Esophagus muscularis mucosa (tissue), 4 donors: Measurements from ENCODE around the gene ZNF260. TPM values are rescaled to one million over a fixed set of nuclear protein-coding genes. Genes with fewer than 3 reads are reported as not detected.
A peak's percentile ranks its signal among the peaks of the same experiment; 100 is the strongest.

Source experiments
- DNase-seq: peaks from one replicate; pipeline ENCODE4 v3.0.0-alpha.2; 2017; ENCODE audit errors: extremely low spot score
- H3K27ac ChIP-seq, 4 donors: fragments of 200-600 bp; sonication (generic); replicated peaks in 1 of 4; 1 replicate in 3 of 4; 2 replicates in 1 of 4; pipeline ENCODE4 v1.5.1; 2016 to 2019; ENCODE audit warnings: mild to moderate bottlenecking in 1 of 4
- H3K27me3 ChIP-seq, 4 donors: fragments of 200-600 bp; sonication (generic); one replicate each; pipeline versions ENCODE4 v1.5.1 to v1.6.0; 2016 to 2019
- H3K36me3 ChIP-seq, 4 donors: fragments of 200-600 bp; sonication (generic); one replicate each; pipeline ENCODE4 v1.5.1; 2016 to 2019
- H3K4me1 ChIP-seq, 4 donors: fragments of 200-600 bp; sonication (generic); one replicate each; pipeline ENCODE4 v1.5.1; 2016 to 2019
- H3K4me3 ChIP-seq, 4 donors: fragments of 200-600 bp; sonication (generic); 1 replicate in 2 of 4; 2 replicates in 2 of 4; pipeline ENCODE4 v1.5.1; 2016 to 2019; ENCODE audit warnings: mild to moderate bottlenecking in 4 of 4, moderate library complexity in 1 of 4
- H3K9me3 ChIP-seq, 4 donors: fragments of 200-600 bp; sonication (generic); 1 replicate in 3 of 4; 2 replicates in 1 of 4; pipeline ENCODE4 v1.5.1; 2016 to 2019
- EP300 ChIP-seq: sonication (generic); formaldehyde crosslinking; IDR thresholded peaks from one replicate; pipeline ENCODE4 v1.6.1; 2017; ENCODE audit warnings: antibody characterized with exemption
- POLR2A ChIP-seq: fragments of 450-650 bp; IDR thresholded peaks from one replicate; pipeline ENCODE4 v1.6.1; 2017; ENCODE audit warnings: antibody characterized with exemption, moderate library complexity, mild to moderate bottlenecking, low read depth
- POLR2AphosphoS5 ChIP-seq, 2 donors: sonication (generic); formaldehyde crosslinking; IDR thresholded peaks; one replicate each; pipeline ENCODE4 v1.6.1; 2017; ENCODE audit warnings: antibody characterized with exemption in 2 of 2
- WGBS: methylation state at CpG from one replicate; pipeline ENCODE4 v1.1.5; 2018; 5-methylcytosine and 5-hydroxymethylcytosine counted together
- intact Hi-C: fragments of 100-400 bp; cut with DNase I; formaldehyde crosslinking; loops from one replicate; pipeline ENCODE4 v1.15.1; 2023
- total RNA-seq, 4 donors: library from RNA; depleted of rRNA; stranded (reverse); fragments of >200 nt; gene quantifications; one replicate each; pipeline versions ENCODE4 v1.1.0 to v1.2.1, GENCODE V29; 2016
- TF ChIP-seq, protein P1 (sequence below), 3 experiments: fragments of 200-600 bp in 2 of 3; fragments of 450-650 bp in 1 of 3; sonication (generic) in 2 of 3; IDR thresholded peaks; one replicate each; pipeline ENCODE4 v1.5.1; 2017 to 2019; ENCODE audit warnings: antibody characterized with exemption in 3 of 3, mild to moderate bottlenecking in 2 of 3, moderate library complexity in 1 of 3

The ZNF260 gene
- total RNA-seq, 4 donors from 2014 or later: 7.7 to 12.4 (median 10.7) TPM

- DNase-seq: no peak
- peaks cover 0 to 9% (median 2%) of the 10 kb centered on the region in 4 donors for H3K36me3 ChIP-seq
- intact Hi-C loops: loop anchor here (5.0 to 10.0 kb wide), 3 partner anchors 39 to 294 kb away; partner anchors contain the start of gene ZNF260
- H3K9me3 ChIP-seq: no peaks in the 10 kb centered on the region
- peak overlapping the region; percentile 62 to 80 (median 72) for H3K4me3 ChIP-seq
- WGBS: 0% methylated on average over 5 of the region's 11 CpGs
- H3K27me3 ChIP-seq: no peaks in the 10 kb centered on the region
- peaks cover 9 to 25% (median 21%) of the 10 kb centered on the region in 4 donors for H3K4me1 ChIP-seq
- TF ChIP-seq EP300: no peak
- TF ChIP-seq POLR2AphosphoS5 (IDR thresholded peaks at IDR 0.05): no peak
- peak overlapping the region; percentile 90 to 97 (median 92) for H3K27ac ChIP-seq
Observed at GRCh38 chr19:36488846-36489117, 39.3 kb downstream of the ZNF260 start.

DNA sequence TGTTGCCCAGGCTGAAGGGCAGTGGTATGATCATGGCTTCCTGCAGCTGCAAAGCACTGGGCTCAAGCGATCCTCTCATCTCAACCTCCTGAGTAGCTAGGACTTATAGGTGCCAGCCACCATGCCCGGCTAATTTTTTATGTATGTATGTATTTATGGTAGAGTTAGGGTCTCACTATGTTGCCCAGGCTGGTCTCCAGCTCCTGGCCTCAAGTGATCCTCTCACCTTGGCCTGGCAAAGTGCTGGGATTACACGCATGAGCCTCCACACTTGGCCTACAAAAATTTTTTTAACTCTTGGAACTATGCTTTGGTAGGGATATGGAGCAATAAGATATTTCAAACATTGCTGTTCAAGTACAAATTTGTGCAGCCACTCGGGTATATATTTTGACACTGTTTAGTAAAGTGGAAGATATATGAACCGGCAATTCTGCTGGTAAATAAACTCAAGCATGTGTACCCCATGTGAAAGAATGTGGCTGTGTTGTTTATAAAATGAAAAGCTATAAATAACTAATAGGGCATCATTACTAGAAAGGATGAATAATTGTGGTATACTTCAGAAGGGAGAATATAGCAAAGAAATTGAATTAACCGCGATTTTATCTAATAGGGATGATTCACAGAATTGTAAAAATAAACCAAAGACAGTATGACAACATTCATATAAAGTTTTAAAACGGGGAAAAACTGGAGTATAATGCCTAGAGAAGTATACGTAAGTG is 39.8 kb downstream of the ZNF260 start:
- Histone ChIP-seq H3K27me3 (no peaks in the 10 kb centered on the region), H3K9me3 (no peaks in the 10 kb centered on the region), H3K4me3 (peak overlapping the region; percentile 62 to 80 (median 72)), H3K36me3 (peaks cover 0 to 9% (median 2%) of the 10 kb centered on the region in 4 donors), H3K27ac (peak overlapping the region; percentile 90 to 97 (median 92)), H3K4me1 (peaks cover 9 to 25% (median 21%) of the 10 kb centered on the region in 4 donors)
- intact Hi-C loops: loop anchor here (5.0 to 10.0 kb wide), 3 partner anchors 39 to 293 kb away; partner anchors contain the start of gene ZNF260
- no peak for DNase-seq
- WGBS: 49% methylated on average over 9 of the region's 9 CpGs
- TF ChIP-seq, protein P1, sequence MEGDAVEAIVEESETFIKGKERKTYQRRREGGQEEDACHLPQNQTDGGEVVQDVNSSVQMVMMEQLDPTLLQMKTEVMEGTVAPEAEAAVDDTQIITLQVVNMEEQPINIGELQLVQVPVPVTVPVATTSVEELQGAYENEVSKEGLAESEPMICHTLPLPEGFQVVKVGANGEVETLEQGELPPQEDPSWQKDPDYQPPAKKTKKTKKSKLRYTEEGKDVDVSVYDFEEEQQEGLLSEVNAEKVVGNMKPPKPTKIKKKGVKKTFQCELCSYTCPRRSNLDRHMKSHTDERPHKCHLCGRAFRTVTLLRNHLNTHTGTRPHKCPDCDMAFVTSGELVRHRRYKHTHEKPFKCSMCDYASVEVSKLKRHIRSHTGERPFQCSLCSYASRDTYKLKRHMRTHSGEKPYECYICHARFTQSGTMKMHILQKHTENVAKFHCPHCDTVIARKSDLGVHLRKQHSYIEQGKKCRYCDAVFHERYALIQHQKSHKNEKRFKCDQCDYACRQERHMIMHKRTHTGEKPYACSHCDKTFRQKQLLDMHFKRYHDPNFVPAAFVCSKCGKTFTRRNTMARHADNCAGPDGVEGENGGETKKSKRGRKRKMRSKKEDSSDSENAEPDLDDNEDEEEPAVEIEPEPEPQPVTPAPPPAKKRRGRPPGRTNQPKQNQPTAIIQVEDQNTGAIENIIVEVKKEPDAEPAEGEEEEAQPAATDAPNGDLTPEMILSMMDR (IDR thresholded peaks at IDR 0.05): no peak
- TF ChIP-seq EP300: no peak
- TF ChIP-seq POLR2AphosphoS5 (IDR thresholded peaks at IDR 0.05): no peak
- TF ChIP-seq POLR2A: no peak

GRCh38 chr19:36483653-36484052 is 44.4 kb downstream of the ZNF260 start:
- WGBS: 88% methylated on average over 6 of the region's 6 CpGs
- Histone ChIP-seq H3K4me3 (no peak overlapping the region), H3K4me1 (peaks cover 8 to 16% (median 14%) of the 10 kb centered on the region in 4 donors), H3K27me3 (no peaks in the 10 kb centered on the region), H3K9me3 (no peaks in the 10 kb centered on the region), H3K36me3 (peaks cover 0 to 15% (median 2%) of the 10 kb centered on the region in 4 donors), H3K27ac (no peak overlapping the region)
- intact Hi-C loops: loop anchor here (2.0 to 10.0 kb wide), 2 partner anchors 17 to 289 kb away; no protein-coding TSS in a partner anchor
- no peak for TF ChIP-seq POLR2AphosphoS5 (IDR thresholded peaks at IDR 0.05)
- TF ChIP-seq, protein P1 (IDR thresholded peaks at IDR 0.05): no peak
- TF ChIP-seq POLR2A: no peak
- no peak for TF ChIP-seq EP300
- DNase-seq: no peak

GRCh38 chr19:36482876-36483275 is 45.2 kb downstream of the ZNF260 start:
- H3K4me3 ChIP-seq: no peak overlapping the region
- TF ChIP-seq, protein P1 (IDR thresholded peaks at IDR 0.05): no peak
- TF ChIP-seq POLR2AphosphoS5 (IDR thresholded peaks at IDR 0.05) (no peak), POLR2A (no peak), EP300 (no peak)
- peaks cover 0 to 17% (median 2%) of the 10 kb centered on the region in 4 donors for H3K36me3 ChIP-seq
- H3K4me1 ChIP-seq: peaks cover under 1 to 8% (median 7%) of the 10 kb centered on the region in 4 donors
- H3K9me3 ChIP-seq: no peaks in the 10 kb centered on the region
- intact Hi-C loops: loop anchor here (2.0 to 10.0 kb wide), 2 partner anchors 18 to 288 kb away; no protein-coding TSS in a partner anchor
- no peak for DNase-seq
- no peaks in the 10 kb centered on the region for H3K27me3 ChIP-seq
- WGBS: 87% methylated on average over 2 of the region's 2 CpGs
- no peak overlapping the region for H3K27ac ChIP-seq

Other genes starting within 250 kb of the ZNF260 start
- gene ZFP14, start 149.1 kb downstream of the ZNF260 start, total RNA-seq: 1 to 10 TPM; 2.5 to 5.8 (median 4.1) TPM
- 1 to 10 TPM; 3.5 to 6.0 (median 5.8) TPM for gene ZFP82, start 109.6 kb downstream of the ZNF260 start, total RNA-seq
- gene ZNF566, start 38.7 kb downstream of the ZNF260 start, total RNA-seq: 10 to 100 TPM in 2 of 4 donors, 1 to 10 TPM in 2; 7.3 to 14.6 (median 9.9) TPM
- 10 to 100 TPM; 11.6 to 17.6 (median 12.7) TPM for gene ZNF529, start 45.0 kb upstream of the ZNF260 start, total RNA-seq
- 10 to 100 TPM; 17.1 to 25.7 (median 19.6) TPM for gene ZNF382, start 77.0 kb upstream of the ZNF260 start, total RNA-seq
- gene ZNF461, start 138.6 kb upstream of the ZNF260 start, total RNA-seq: 10 to 100 TPM in 3 of 4 donors, 1 to 10 TPM in 1; 6.3 to 14.2 (median 10.5) TPM
- gene ZNF567, start 159.3 kb upstream of the ZNF260 start, total RNA-seq: 1 to 10 TPM; 5.5 to 9.1 (median 6.9) TPM
- gene ZNF850, start 244.5 kb upstream of the ZNF260 start, total RNA-seq: 1 to 10 TPM; 1.3 to 2.4 (median 2.0) TPM